ENCODE data around the gene NCOA5. TPM values are rescaled to one million over a fixed set of nuclear protein-coding genes. Genes with fewer than 3 reads are reported as not detected.

The NCOA5 gene
- total and polyA plus RNA-seq, 2 experiments from 2014 or later: 8.4 to 22.8 TPM

DNA sequence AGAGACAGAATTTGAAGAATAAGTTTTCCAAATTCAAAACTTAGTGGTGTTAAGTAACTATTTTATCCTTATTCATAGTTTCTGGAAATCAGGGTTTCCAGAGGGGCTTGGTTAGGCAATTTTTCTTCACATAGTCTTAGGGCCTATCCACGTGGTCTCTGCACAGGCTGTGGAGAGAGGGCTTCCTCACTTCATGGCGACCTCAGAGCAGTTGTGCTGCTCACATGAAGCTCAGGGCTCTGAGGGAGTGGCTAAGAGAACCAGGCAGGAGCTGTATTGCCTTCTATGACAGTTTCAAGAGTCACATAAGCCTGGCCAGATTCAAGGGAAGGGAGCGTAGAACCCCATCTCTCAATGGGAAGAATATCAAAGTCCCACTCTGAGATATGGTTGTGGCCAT is 14.5 kb upstream of the NCOA5 start:
- Mint-ChIP-seq H3K27me3 (ENCODE audit: insufficient read depth, low read depth, poor library complexity) (peaks cover 13% of the 10 kb centered on the region), H3K4me3 (no peak overlapping the region), H3K36me3 (ENCODE audit: low read depth) (no peaks in the 10 kb centered on the region), H3K9me3 (peaks cover 5% of the 10 kb centered on the region), H3K4me1 (peaks cover 3% of the 10 kb centered on the region; the same call in 2 of the 3 replicates), H3K27ac (no peak overlapping the region)
- 0 out of 2 replicates have a peak, but pooled peaks cover 6% of the 10 kb centered on the region for H3F3A ChIP-seq (replicated peaks; ENCODE audit: low read depth)
- no peaks in the 10 kb centered on the region for H3K36me3 ChIP-seq (ENCODE audit: insufficient read depth)
- H3K27ac ChIP-seq (ENCODE audit: low read depth): no peak overlapping the region
- H4K20me1 ChIP-seq (replicated peaks; ENCODE audit: insufficient read depth): no peaks in the 10 kb centered on the region
- H3K9me2 ChIP-seq (ENCODE audit: insufficient read depth): 0 out of 2 replicates have a peak, but pooled peaks cover 4% of the 10 kb centered on the region
- no peak overlapping the region for H3K4me2 ChIP-seq
- peaks cover 17% of the 10 kb centered on the region for H3K27me3 ChIP-seq (ENCODE audit: insufficient read depth)
- no peak overlapping the region for H2AFZ ChIP-seq
- H3K4me1 ChIP-seq (ENCODE audit: insufficient read depth): no peaks in the 10 kb centered on the region
- no peak overlapping the region for H3K4me3 ChIP-seq
- H3K79me2 ChIP-seq (replicated peaks; ENCODE audit: insufficient read depth): no peaks in the 10 kb centered on the region
- TF ChIP-seq, protein P1, sequence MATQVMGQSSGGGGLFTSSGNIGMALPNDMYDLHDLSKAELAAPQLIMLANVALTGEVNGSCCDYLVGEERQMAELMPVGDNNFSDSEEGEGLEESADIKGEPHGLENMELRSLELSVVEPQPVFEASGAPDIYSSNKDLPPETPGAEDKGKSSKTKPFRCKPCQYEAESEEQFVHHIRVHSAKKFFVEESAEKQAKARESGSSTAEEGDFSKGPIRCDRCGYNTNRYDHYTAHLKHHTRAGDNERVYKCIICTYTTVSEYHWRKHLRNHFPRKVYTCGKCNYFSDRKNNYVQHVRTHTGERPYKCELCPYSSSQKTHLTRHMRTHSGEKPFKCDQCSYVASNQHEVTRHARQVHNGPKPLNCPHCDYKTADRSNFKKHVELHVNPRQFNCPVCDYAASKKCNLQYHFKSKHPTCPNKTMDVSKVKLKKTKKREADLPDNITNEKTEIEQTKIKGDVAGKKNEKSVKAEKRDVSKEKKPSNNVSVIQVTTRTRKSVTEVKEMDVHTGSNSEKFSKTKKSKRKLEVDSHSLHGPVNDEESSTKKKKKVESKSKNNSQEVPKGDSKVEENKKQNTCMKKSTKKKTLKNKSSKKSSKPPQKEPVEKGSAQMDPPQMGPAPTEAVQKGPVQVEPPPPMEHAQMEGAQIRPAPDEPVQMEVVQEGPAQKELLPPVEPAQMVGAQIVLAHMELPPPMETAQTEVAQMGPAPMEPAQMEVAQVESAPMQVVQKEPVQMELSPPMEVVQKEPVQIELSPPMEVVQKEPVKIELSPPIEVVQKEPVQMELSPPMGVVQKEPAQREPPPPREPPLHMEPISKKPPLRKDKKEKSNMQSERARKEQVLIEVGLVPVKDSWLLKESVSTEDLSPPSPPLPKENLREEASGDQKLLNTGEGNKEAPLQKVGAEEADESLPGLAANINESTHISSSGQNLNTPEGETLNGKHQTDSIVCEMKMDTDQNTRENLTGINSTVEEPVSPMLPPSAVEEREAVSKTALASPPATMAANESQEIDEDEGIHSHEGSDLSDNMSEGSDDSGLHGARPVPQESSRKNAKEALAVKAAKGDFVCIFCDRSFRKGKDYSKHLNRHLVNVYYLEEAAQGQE (IDR thresholded peaks at IDR 0.05; ENCODE audit: unreplicated experiment): no peak
- TF ChIP-seq, protein P2, sequence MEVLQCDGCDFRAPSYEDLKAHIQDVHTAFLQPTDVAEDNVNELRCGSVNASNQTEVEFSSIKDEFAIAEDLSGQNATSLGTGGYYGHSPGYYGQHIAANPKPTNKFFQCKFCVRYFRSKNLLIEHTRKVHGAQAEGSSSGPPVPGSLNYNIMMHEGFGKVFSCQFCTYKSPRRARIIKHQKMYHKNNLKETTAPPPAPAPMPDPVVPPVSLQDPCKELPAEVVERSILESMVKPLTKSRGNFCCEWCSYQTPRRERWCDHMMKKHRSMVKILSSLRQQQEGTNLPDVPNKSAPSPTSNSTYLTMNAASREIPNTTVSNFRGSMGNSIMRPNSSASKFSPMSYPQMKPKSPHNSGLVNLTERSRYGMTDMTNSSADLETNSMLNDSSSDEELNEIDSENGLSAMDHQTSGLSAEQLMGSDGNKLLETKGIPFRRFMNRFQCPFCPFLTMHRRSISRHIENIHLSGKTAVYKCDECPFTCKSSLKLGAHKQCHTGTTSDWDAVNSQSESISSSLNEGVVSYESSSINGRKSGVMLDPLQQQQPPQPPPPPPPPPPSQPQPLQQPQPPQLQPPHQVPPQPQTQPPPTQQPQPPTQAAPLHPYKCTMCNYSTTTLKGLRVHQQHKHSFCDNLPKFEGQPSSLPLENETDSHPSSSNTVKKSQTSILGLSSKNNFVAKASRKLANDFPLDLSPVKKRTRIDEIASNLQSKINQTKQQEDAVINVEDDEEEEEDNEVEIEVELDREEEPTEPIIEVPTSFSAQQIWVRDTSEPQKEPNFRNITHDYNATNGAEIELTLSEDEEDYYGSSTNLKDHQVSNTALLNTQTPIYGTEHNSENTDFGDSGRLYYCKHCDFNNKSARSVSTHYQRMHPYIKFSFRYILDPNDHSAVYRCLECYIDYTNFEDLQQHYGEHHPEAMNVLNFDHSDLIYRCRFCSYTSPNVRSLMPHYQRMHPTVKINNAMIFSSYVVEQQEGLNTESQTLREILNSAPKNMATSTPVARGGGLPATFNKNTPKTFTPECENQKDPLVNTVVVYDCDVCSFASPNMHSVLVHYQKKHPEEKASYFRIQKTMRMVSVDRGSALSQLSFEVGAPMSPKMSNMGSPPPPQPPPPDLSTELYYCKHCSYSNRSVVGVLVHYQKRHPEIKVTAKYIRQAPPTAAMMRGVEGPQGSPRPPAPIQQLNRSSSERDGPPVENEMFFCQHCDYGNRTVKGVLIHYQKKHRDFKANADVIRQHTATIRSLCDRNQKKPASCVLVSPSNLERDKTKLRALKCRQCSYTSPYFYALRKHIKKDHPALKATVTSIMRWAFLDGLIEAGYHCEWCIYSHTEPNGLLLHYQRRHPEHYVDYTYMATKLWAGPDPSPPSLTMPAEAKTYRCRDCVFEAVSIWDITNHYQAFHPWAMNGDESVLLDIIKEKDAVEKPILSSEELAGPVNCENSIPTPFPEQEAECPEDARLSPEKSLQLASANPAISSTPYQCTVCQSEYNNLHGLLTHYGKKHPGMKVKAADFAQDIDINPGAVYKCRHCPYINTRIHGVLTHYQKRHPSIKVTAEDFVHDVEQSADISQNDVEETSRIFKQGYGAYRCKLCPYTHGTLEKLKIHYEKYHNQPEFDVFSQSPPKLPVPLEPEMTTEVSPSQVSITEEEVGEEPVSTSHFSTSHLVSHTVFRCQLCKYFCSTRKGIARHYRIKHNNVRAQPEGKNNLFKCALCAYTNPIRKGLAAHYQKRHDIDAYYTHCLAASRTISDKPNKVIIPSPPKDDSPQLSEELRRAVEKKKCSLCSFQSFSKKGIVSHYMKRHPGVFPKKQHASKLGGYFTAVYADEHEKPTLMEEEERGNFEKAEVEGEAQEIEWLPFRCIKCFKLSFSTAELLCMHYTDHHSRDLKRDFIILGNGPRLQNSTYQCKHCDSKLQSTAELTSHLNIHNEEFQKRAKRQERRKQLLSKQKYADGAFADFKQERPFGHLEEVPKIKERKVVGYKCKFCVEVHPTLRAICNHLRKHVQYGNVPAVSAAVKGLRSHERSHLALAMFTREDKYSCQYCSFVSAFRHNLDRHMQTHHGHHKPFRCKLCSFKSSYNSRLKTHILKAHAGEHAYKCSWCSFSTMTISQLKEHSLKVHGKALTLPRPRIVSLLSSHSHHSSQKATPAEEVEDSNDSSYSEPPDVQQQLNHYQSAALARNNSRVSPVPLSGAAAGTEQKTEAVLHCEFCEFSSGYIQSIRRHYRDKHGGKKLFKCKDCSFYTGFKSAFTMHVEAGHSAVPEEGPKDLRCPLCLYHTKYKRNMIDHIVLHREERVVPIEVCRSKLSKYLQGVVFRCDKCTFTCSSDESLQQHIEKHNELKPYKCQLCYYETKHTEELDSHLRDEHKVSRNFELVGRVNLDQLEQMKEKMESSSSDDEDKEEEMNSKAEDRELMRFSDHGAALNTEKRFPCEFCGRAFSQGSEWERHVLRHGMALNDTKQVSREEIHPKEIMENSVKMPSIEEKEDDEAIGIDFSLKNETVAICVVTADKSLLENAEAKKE (CRISPR knock-in tag; IDR thresholded peaks at IDR 0.05): no peak
- TF ChIP-seq, protein P3, sequence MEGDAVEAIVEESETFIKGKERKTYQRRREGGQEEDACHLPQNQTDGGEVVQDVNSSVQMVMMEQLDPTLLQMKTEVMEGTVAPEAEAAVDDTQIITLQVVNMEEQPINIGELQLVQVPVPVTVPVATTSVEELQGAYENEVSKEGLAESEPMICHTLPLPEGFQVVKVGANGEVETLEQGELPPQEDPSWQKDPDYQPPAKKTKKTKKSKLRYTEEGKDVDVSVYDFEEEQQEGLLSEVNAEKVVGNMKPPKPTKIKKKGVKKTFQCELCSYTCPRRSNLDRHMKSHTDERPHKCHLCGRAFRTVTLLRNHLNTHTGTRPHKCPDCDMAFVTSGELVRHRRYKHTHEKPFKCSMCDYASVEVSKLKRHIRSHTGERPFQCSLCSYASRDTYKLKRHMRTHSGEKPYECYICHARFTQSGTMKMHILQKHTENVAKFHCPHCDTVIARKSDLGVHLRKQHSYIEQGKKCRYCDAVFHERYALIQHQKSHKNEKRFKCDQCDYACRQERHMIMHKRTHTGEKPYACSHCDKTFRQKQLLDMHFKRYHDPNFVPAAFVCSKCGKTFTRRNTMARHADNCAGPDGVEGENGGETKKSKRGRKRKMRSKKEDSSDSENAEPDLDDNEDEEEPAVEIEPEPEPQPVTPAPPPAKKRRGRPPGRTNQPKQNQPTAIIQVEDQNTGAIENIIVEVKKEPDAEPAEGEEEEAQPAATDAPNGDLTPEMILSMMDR (conservative IDR thresholded peaks at IDR 0.05; ENCODE audit: low read depth in 2 of 2): no peak
- TF ChIP-seq CREB1 (CRISPR knock-in tag; IDR thresholded peaks at IDR 0.05; ENCODE audit: low read depth): no peak
- TF ChIP-seq EZH2 (IDR thresholded peaks at IDR 0.05; ENCODE audit: low read depth, unreplicated experiment): no peak
- TF ChIP-seq ZNF114 (CRISPR knock-in tag; IDR thresholded peaks at IDR 0.05): no peak
- no peak for TF ChIP-seq POLR2AphosphoS5 (IDR thresholded peaks at IDR 0.05; ENCODE audit: low read depth)
- TF ChIP-seq, protein P4, sequence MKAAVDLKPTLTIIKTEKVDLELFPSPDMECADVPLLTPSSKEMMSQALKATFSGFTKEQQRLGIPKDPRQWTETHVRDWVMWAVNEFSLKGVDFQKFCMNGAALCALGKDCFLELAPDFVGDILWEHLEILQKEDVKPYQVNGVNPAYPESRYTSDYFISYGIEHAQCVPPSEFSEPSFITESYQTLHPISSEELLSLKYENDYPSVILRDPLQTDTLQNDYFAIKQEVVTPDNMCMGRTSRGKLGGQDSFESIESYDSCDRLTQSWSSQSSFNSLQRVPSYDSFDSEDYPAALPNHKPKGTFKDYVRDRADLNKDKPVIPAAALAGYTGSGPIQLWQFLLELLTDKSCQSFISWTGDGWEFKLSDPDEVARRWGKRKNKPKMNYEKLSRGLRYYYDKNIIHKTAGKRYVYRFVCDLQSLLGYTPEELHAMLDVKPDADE (IDR thresholded peaks at IDR 0.05): no peak
- no peak for TF ChIP-seq NANOG (IDR thresholded peaks at IDR 0.05; ENCODE audit: borderline replicate concordance)
- no peak for TF ChIP-seq ZNF331 (CRISPR knock-in tag; IDR thresholded peaks at IDR 0.05; ENCODE audit: low read depth)
- TF ChIP-seq EZH2phosphoT487 (IDR thresholded peaks at IDR 0.05; ENCODE audit: unreplicated experiment): no peak
- TF ChIP-seq STAT1 (IDR thresholded peaks at IDR 0.05; ENCODE audit: unreplicated experiment): no peak
- TF ChIP-seq JUNB (IDR thresholded peaks at IDR 0.05; ENCODE audit: unreplicated experiment): no peak
- DNase-seq (ENCODE audit: low spot score) (no peak), ATAC-seq (no peak)
